GM21786 (cell line): Measurements from ENCODE around the gene ZDHHC21.

Source experiments
- ATAC-seq: cut with Tn5 transposase; IDR thresholded peaks from one replicate; pipeline ENCODE4 v1.9.1; 2021; ENCODE audit not compliant: unreplicated experiment

ZDHHC21 gene

DNA sequence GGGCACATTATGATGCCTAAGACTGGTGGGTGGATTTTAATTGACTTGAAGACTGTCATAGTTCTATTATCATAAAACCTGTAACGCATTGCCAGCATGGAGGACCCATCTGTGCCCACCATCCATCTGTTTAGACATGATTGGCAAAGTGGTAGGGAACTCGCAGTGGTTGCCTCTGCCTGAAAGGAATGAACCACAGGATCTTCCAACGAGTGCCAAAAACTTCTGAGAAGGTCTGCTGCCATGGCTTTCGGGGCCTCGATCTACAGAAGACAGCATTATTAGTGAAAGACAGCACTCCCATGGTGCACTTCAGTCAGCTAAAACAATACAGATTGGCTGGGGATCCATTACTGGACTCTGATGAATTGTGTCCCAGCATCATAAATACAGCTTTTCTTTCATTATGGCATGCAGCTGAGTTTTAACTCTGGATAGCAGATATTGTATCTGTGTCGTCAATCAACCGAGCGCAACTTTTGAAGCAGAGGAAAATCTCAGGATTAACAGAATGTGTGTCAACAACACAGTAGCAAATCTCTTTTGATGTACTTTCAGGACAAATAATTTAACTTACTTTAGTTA lies 74.3 kb downstream of the ZDHHC21 start:
- no peak for ATAC-seq

DNA sequence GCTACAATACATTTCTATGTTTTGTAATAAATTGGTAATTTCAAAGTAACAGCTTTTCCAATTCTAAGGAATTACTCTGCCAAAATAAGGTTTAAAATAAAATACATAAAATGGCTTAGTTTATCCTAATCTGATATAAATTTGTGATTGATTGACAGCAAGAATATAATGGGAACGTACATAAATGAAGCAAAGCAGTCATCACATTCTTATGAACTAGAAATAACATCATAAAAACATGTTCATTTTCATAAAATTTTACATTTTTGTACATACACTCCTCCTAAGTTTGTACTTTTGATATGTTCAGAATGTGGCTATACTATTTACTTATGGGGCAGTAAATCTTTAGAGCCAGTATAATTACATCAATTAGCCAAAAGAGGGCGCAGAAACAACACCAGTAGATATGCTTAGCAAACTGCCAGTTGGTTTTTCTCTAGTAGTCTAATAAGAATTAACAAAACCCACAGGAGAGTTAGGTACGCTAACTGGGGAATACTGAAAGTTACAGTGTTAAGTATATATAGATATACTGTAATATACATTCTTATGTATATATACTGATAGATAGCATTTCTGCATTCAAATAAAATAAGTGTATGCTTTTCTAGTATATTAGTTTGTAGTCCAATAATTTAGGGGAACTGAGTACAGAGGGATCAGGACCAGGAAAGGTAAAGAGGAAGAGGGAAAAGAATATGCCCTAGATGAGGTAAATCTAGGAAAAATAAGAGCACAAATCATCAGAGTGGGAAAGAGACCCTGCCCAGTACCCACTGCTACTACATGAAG lies 76.8 kb downstream of the ZDHHC21 start:
- ATAC-seq, result peak; percentile 88

DNA sequence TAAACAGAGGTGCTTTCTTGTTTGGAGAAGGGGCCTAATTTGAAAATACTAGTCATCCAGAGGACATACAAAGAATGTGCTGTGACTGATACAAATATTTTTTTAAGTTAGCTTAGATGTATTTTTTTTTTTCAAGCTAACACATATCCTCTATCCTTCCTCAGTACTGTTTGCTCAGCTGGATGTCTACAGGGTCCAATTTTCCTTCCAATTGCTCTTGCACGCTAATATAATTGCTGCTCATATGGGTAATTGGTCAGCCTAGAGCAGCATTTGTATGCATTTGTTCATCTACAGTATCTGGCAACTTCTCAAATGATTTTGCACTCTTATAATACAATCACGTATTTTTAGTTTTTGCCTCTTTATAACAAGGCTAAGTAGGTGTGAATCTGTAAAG lies 84.7 kb downstream of the ZDHHC21 start:
- ATAC-seq, result no peak

DNA sequence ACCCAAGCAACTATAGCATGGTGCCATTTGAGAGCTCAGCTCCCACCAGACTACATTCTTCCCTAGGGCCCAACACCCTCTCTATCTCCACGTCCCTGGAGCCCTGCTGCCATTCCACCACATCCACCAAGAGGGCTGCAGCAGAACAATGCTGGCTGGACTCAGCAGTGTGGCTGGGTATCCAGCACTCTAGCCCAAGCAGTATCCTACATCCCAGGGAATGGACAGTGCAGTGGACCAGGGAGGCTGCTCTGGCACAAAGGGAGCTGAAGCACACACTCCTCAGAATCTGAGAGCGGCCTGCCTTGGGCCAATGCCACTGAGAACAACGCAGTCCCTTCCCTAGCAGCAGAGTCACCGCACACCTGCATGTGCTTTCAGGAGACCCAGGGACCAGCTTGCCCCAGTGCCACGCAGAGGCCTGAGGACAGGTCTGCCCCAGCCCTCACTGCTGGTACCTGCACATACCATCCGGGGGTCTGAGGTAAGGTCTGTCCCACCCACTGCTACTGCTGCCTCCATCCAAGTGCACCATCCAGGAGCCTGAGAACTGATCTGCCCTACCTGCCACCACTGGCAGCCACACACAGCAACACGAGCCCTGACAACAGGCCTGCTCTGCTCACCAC lies 95.9 kb downstream of the ZDHHC21 start:
- ATAC-seq, result no peak

DNA sequence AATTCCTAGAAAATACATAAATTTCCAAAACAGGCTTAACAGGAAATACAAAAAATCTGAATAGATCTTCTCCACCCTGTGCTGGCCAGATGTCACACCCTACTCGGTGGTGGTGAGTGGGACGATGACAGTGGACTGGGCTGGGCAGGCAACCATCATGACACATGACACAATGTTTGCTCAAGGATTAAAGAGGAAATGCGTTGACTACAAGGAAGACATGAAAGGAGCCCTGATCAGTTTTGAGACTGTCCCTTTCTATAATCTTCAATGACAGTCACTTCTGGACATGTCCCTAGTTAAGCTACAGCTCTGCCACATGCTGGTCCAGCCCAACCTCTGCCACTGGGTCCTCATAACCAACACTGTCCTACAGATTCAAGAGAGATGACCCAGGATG lies 99.8 kb downstream of the ZDHHC21 start:
- no peak for ATAC-seq

DNA sequence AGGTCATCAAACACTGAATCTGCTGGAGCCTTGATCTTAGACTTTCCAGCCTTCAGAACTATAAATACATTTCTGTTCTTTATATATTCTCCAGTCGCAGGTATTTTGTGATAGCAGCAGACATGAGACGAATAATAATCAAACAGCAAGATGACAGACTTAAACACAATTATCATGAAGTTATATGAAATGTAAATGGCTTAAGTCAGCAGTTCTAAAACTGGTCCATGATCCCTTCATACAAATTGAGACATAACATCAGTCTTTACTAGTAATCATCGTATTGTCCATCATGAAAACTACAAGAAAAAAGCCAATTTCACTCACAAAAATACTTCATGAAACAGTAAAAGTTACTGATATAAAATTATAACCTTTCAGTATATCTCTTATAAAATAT lies 101.8 kb downstream of the ZDHHC21 start:
- ATAC-seq, result no peak

DNA sequence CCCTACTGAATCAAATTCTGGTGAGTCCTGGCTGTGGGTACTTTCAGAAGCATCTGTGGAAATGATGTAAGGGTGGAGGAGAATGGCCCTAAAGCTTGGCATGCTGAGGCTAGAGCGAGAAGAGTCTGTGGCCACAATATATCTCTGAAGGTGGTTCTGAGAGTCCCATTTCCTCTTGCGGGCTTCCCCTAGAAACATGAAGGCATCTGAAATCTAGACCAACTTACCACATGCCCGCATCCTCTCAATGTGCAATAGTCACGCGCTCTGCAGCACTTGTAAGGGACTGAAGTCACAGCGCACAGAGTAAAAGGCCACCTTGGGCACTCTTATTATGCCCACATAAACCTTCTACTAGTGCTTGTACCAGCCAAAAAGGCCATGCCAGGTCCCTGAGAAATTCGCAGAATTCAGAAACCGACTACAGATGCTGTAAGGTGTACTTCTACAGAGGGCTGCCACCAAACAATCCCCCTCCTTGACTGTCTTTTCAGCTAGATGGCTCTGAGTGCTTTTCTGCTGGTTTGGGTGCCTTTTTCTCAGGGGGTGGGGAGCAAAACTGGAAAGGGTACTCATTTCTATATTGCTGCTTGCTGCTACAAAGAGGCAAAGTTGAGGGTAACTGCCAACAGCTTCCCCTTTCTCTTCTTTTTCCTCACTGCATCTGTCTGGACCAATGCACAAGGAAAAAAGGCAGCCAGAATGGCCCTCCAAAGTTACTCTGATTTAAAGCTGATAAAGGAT lies 107.3 kb downstream of the ZDHHC21 start:
- ATAC-seq, result peak; percentile 99

DNA sequence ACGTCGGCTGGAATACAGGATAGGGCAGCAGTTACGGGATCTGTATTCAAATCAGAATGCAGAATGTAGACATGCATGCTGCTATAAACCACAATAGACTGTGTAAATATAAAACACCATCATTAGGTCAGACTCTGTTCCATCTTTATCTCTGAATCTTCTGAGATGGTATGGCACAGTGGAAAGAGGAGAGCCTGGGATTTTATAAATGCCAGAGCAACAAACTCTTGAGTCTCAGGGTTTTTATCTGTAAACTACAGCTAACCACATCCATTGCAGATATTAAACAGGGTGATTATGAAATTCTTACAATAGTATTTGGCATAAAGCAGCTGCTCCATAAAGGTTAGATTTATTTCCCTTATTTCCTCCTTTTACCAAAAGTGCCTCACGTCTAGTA lies 108.7 kb downstream of the ZDHHC21 start:
- ATAC-seq, result no peak

DNA sequence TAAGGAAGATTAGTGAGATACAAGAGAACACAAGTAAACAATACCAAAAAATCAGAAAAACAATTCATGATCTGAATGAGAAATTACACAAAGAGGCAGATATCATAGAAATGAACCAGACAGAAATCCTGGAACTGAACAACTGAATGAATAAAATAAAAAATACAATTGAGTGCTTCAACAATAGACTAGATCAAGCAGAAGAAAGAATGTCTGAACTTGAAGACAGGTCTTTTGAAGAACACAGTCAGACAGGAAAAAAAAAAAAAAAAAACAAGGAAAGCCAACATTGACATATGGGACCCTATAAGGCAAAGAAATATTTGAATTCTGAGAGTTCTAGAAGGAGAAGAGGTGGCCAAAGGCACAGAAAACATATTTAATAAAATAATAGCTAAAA lies 115.2 kb downstream of the ZDHHC21 start:
- no peak for ATAC-seq

DNA sequence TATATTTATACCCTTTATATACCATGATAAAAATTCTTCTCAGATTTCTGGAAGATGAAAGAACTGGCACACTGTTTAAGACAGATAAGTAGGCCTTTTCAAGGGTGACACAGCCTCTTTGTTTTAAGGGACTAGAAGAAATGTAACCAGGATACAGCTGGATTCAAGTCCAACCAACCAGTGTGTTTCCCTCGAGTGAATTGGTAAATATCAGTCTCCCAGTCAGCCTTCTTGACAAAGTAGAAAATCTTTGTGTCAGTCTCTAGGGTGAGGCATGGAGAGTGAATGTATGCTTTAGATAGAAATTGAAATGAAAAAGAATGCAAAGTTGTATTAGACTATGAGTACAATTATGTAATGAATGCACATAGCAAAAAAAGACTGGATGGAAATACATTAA lies 119.1 kb downstream of the ZDHHC21 start:
- ATAC-seq, result no peak

DNA sequence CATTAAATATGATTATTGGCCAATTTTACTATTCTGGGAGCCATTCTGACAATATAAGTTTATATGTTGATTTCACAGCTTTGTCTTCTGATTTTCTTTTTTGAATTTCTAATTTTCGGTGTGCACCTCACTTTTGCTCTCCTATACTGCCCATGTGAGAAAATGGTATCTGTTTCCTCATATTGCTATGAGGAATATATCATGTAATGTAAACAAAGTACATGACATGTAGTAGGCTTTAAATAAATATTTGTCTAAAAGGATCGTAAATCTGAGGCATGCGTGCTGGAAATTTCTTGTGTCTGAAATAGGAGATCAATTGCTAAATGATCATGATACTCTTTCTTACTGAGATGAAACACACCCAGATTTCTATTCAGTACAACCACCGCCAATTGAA lies 119.9 kb downstream of the ZDHHC21 start:
- ATAC-seq, result no peak

DNA sequence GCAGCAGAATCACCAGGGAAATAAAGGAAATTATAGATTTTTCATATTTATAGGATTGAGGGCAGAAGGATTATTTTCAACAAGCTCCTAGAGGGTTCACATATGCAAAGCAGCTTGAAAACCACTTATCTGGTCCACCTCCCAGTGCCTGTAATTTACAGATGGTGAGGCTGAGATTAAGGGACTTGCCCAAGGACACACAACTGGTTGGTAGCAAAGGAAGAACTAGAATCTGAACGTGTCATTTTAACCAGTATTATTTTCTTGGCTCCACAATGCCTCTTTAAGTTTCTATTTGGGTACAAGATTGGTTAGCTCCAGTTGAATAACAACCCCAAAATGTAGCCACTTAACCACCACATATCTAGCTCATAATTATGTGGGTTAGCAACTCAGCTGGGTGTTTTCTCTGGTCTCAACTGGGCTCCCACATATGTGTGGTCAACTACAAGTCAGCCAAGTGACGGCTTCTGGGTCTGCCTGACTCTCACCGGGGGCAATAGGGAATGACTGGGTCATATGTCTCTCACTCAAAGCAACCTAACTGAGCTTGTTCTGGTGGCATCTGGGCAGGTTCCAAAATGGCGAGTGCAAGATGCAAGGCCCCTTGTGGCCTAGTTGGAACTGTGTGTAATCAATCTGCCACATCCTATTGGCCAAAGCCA lies 127.7 kb downstream of the ZDHHC21 start:
- ATAC-seq, result no peak

DNA sequence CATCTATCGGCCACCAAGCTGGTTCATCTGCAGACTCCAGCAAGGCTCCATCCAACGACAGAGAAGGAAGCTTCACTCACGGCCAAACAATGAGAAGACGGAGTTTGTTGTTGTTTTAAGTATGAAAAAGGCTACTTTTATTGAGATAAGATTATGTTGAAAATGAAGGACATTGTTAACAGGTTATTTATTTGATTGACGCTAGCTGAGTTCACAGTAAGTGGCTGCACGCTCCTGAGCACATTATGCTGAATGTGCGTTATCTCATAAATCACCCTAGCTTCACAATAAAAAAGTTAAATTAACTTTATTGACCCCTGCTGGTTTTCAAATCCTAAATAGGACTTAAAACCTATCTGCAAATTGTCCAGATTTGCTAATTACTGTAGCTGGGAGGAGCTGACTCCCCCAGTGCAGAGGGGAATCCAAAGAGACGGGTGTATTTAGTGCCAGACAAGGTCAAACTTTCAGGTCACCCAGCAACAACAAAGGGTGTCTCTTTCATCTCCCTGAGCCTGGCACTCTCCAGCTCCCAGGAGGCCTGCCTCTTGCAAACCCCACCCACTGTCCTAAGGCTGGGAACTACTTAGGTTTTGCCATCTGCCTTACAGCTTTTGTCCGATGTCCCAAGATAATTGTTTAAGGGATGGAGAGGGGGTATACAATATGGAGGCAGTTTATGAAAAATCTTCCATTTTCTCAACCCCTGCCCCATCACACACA lies 129.2 kb downstream of the ZDHHC21 start:
- no peak for ATAC-seq

DNA sequence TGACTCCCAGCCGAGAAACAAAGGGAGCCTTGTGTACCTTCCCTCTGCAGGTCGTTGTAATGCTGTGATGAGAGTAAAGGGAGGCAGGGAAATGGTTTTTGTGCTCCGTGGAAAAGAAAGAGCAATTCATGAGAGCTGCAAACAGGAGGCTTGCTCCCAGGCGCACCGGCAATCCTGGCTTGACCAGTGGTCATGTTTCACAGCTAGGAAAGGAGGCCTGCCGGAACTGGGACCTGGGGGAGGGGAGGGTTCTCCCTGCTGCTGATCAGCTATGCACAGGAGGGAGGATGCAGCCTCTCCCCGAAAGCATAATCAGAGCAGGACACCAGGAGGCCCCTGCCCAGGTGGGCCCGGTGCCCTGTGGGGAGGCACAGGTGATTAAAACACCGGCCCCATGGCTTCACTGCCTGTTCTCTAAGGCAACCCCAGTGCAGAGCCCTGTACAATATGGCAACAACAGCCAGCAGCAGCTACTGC lies 131.3 kb downstream of the ZDHHC21 start:
- no peak for ATAC-seq
